ENCODE data around the gene TTLL11.

Gene TTLL11

DNA sequence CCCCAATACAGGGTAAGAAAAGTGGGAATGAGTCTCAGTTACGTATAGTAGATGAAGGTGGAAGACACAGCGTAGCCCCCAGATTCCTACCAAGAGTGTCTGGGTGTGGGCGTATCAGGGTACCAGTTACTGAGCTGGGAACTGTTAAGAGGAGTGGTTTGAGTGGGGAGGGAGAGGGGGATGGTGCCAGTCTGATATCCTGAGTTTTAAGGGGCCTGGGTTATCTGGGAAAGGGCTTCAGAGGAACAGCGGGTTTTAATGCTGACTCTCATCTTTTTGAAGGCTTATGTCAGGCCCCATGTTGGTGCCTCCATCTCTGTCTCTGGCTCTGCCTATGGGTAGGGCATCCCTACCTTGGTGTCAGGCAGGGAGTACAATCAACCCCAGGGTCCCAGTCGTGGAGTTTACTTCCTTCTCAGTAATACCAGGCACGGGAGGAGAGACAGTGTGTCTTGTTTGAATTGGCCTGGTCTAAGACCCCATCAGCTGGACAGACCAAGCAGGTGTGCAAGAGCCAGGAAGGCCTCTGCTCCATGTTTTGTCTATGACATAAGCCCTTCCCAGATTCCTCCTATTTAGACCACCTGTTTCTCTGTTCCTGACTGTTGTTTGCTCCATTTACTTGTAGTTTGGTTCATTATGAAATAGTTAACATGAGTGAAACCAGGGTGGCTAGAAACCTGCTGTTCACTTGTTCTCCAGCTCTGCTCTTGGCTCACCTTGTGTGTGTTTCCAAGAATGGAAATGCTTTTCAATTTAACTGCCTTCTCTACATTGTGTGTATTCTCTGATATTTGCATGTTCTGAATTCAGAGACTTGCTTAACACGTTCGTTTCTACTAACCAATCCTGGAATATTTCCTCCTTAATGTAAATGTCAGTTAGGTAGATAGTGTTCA, 316.1 kb downstream of the TTLL11 start:
- Histone ChIP-seq H3K9ac (ENCODE audit: low read depth, low read length, poor library complexity) (no peak overlapping the region), H3K79me1 (ENCODE audit: low read depth, low read length) (peaks cover 7% of the 10 kb centered on the region), H2AK5ac (ENCODE audit: low read depth, low read length) (no peak overlapping the region), H3K4me1 (ENCODE audit: control insufficient read depth in 2 of 2, insufficient read depth in 1 of 2, low read depth in 1 of 2, low read length in 2 of 2) (peaks cover 2 to 18% of the 10 kb centered on the region in 2 donors), H3K27me3 (ENCODE audit: control insufficient read depth in 3 of 3, insufficient read depth in 3 of 3, low read depth in 1 of 3, low read length in 3 of 3) (no peaks in the 10 kb centered on the region), H3K4me3 (ENCODE audit: low read length in 2 of 2) (no peak overlapping the region), H3K14ac (ENCODE audit: low read length) (no peak overlapping the region), H4K8ac (ENCODE audit: low read depth, low read length) (no peak overlapping the region), H3K4me2 (ENCODE audit: insufficient read depth, low read length, poor library complexity, severe bottlenecking) (no peak overlapping the region), H3K36me3 (replicated peaks in 1 of 2; ENCODE audit: control insufficient read depth in 2 of 2, insufficient read depth in 2 of 2, low read length in 2 of 2) (peaks cover 48 to 87% of the 10 kb centered on the region in 2 donors), H4K91ac (ENCODE audit: low read depth, low read length, poor library complexity) (no peak overlapping the region), H3K18ac (ENCODE audit: low read length) (no peak overlapping the region), H2BK12ac (ENCODE audit: low read length) (no peak overlapping the region), H3K23ac (ENCODE audit: low read depth, low read length, poor library complexity) (no peak overlapping the region), H3K27ac (replicated peaks; ENCODE audit: low read length) (no peak overlapping the region), H3K4ac (ENCODE audit: low read length) (no peak overlapping the region), H2BK5ac (ENCODE audit: low read length) (no peak overlapping the region), H2AFZ (ENCODE audit: low read length) (no peak overlapping the region), H2BK120ac (ENCODE audit: low read depth, low read length) (no peak overlapping the region), H2BK15ac (ENCODE audit: low read length) (no peak overlapping the region), H3K9me3 (replicated peaks in 1 of 2; ENCODE audit: control insufficient read depth in 2 of 2, insufficient read depth in 1 of 2, low read depth in 1 of 2, low read length in 2 of 2) (peaks cover 0 to 17% of the 10 kb centered on the region in 2 donors)
- no peak for DNase-seq (ENCODE audit: low spot score)
- no CpG with 5 or more reads among the region's 8 CpGs for WGBS, 2 donors (ENCODE audit: extremely low coverage in 2 of 2, insufficient read length in 2 of 2, insufficient replicate concordance in 1 of 2)

DNA sequence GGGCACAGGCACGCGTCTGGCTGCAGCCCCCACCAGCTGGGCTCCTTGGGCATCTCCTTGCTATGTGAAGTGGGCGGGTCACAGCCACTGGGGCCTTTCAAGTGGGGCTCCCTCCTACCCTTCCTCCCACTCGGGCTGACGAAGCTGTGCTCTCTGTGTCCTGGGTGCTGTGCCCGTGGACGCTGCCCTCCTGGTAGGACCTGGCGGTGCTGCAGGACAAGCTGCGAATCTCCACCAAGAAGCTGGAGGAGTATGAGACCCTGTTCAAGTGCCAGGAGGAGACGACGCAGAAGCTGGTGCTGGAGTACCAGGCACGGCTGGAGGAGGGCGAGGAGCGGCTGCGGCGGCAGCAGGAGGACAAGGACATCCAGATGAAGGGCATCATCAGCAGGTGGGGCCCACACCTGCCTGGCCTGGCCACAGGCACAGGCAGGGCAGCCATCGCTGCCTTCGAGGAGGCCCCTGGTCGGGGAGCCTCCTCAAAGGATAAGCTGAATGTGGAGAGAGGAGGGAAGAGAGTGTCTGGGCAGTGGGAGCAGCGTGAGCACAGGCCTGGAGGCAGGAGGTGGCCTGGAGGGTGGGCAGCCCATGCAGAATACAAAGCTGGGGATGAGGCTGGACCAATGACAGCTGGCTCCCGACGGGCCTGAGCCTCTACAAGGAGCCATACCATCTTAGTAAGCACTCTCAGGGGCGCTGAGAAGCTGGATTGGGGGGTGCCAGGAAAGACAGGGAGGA, 316.9 kb downstream of the TTLL11 start:
- Histone ChIP-seq H3K79me1 (ENCODE audit: low read depth, low read length) (peaks cover 7% of the 10 kb centered on the region), H3K23ac (ENCODE audit: low read depth, low read length, poor library complexity) (no peak overlapping the region), H3K9me3 (replicated peaks in 1 of 2; ENCODE audit: control insufficient read depth in 2 of 2, insufficient read depth in 1 of 2, low read depth in 1 of 2, low read length in 2 of 2) (peaks cover 0 to 17% of the 10 kb centered on the region in 2 donors), H4K91ac (ENCODE audit: low read depth, low read length, poor library complexity) (no peak overlapping the region), H3K14ac (ENCODE audit: low read length) (no peak overlapping the region), H3K4ac (ENCODE audit: low read length) (no peak overlapping the region), H3K4me1 (ENCODE audit: control insufficient read depth in 2 of 2, insufficient read depth in 1 of 2, low read depth in 1 of 2, low read length in 2 of 2) (peaks cover 2 to 14% of the 10 kb centered on the region in 2 donors), H3K27me3 (ENCODE audit: control insufficient read depth in 3 of 3, insufficient read depth in 3 of 3, low read depth in 1 of 3, low read length in 3 of 3) (no peaks in the 10 kb centered on the region), H2BK12ac (ENCODE audit: low read length) (no peak overlapping the region), H4K8ac (ENCODE audit: low read depth, low read length) (no peak overlapping the region), H2BK120ac (ENCODE audit: low read depth, low read length) (no peak overlapping the region), H3K9ac (ENCODE audit: low read depth, low read length, poor library complexity) (no peak overlapping the region), H3K18ac (ENCODE audit: low read length) (no peak overlapping the region), H2AFZ (ENCODE audit: low read length) (no peak overlapping the region), H2BK5ac (ENCODE audit: low read length) (no peak overlapping the region), H2BK15ac (ENCODE audit: low read length) (no peak overlapping the region), H3K36me3 (replicated peaks in 1 of 2; ENCODE audit: control insufficient read depth in 2 of 2, insufficient read depth in 2 of 2, low read length in 2 of 2) (peaks cover 41 to 85% of the 10 kb centered on the region in 2 donors), H3K4me2 (ENCODE audit: insufficient read depth, low read length, poor library complexity, severe bottlenecking) (no peak overlapping the region), H2AK5ac (ENCODE audit: low read depth, low read length) (no peak overlapping the region), H3K4me3 (ENCODE audit: low read length in 2 of 2) (no peak overlapping the region), H3K27ac (replicated peaks; ENCODE audit: low read length) (no peak overlapping the region)
- DNase-seq (ENCODE audit: low spot score) = no peak
- no CpG with 5 or more reads among the region's 23 CpGs for WGBS, 2 donors (ENCODE audit: extremely low coverage in 2 of 2, insufficient read length in 2 of 2, insufficient replicate concordance in 1 of 2)

DNA sequence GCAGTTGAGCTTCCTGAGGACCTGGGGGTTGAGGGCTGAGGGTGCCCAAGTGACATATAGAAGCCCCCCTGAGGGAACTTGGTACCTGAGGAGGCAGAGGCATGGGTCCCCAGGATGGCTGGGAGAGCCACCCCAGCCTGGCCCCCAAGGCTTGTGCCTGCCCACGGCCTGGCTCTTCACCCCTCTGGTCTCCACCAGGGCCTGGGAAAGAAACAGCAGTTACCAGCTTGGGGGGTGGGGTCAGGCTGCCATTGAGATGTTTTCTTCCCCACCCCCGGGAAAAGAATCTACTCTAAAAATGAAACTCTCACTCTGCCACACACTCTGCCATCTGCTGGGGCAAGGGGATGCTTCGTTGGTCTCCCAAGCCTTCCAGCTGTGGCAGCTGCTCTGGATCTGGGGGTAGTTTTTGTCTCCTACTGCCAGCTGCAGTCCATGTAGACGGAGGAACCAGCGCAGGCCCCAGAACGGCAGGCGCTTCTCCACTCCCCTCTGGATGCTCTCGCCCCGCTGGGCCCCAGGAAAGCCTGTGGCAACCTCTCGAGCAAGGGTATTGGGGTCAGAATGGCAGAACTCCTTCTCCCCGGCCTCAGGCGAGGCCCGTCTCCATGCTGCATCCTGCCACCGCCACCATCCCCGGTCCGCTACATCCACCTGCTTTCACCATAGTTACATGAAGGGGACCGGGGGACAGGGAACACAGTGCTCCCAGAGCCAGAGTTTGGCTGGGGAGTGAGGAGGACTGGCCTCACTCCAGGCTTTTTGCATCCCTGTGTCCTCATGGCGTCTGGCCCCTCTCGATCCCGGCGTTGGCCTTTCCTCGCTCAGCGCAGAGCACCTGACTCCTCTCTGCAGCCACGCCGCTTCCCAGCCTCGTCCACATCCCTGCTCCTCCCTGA, 318.1 kb downstream of the TTLL11 start:
- Histone ChIP-seq H3K36me3 (replicated peaks in 1 of 2; ENCODE audit: control insufficient read depth in 2 of 2, insufficient read depth in 2 of 2, low read length in 2 of 2) (peaks cover 45 to 87% of the 10 kb centered on the region in 2 donors), H2AK5ac (ENCODE audit: low read depth, low read length) (no peak overlapping the region)

More for the DNA sequence above, 318.1 kb downstream of the TTLL11 start:
- no peak overlapping the region for H2AFZ ChIP-seq (ENCODE audit: low read length)
- H3K4me1 ChIP-seq (ENCODE audit: control insufficient read depth in 2 of 2, insufficient read depth in 1 of 2, low read depth in 1 of 2, low read length in 2 of 2) = peaks cover 2 to 7% of the 10 kb centered on the region in 2 donors
- H3K4ac ChIP-seq (ENCODE audit: low read length) = no peak overlapping the region
- no peak overlapping the region for H3K18ac ChIP-seq (ENCODE audit: low read length)
- H4K91ac ChIP-seq (ENCODE audit: low read depth, low read length, poor library complexity) = no peak overlapping the region
- H3K4me2 ChIP-seq (ENCODE audit: insufficient read depth, low read length, poor library complexity, severe bottlenecking) = no peak overlapping the region
- no peak for DNase-seq (ENCODE audit: low spot score)
- no peak overlapping the region for H2BK15ac ChIP-seq (ENCODE audit: low read length)
- no peak overlapping the region for H2BK5ac ChIP-seq (ENCODE audit: low read length)
- H3K27me3 ChIP-seq (ENCODE audit: control insufficient read depth in 3 of 3, insufficient read depth in 3 of 3, low read depth in 1 of 3, low read length in 3 of 3) = no peaks in the 10 kb centered on the region
- no peak overlapping the region for H3K9ac ChIP-seq (ENCODE audit: low read depth, low read length, poor library complexity)
- no peak overlapping the region for H4K8ac ChIP-seq (ENCODE audit: low read depth, low read length)
- peaks cover 3% of the 10 kb centered on the region for H3K79me1 ChIP-seq (ENCODE audit: low read depth, low read length)
- no peak overlapping the region for H2BK12ac ChIP-seq (ENCODE audit: low read length)
- H3K14ac ChIP-seq (ENCODE audit: low read length) = no peak overlapping the region
- no CpG with 5 or more reads among the region's 26 CpGs for WGBS, 2 donors (ENCODE audit: extremely low coverage in 2 of 2, insufficient read length in 2 of 2, insufficient replicate concordance in 1 of 2)
- no peak overlapping the region for H3K27ac ChIP-seq (replicated peaks; ENCODE audit: low read length)
- H3K9me3 ChIP-seq (replicated peaks in 1 of 2; ENCODE audit: control insufficient read depth in 2 of 2, insufficient read depth in 1 of 2, low read depth in 1 of 2, low read length in 2 of 2) = peaks cover 0 to 17% of the 10 kb centered on the region in 2 donors
- no peak overlapping the region for H3K23ac ChIP-seq (ENCODE audit: low read depth, low read length, poor library complexity)
- peak overlapping the region in 1 of 2 donors; percentile 3 for H3K4me3 ChIP-seq (ENCODE audit: low read length in 2 of 2)
- no peak overlapping the region for H2BK120ac ChIP-seq (ENCODE audit: low read depth, low read length)
